Stimulated activated CD8-positive, alpha-beta memory T cell treated with anti-CD3 and anti-CD28 coated beads, Interleukin-15, amount 100 ng/mL, for 1 hour (primary cell): Measurements from ENCODE around the gene DMBT1.

Experiments used
- DNase-seq: peaks from one replicate; pipeline ENCODE4 v3.0.0-alpha.2; 2020; ENCODE audit warnings: low read depth

Gene DMBT1

GRCh38 chr10:122647383-122647968 lies 86.9 kb downstream of the DMBT1 start:
- no peak for DNase-seq

DNA sequence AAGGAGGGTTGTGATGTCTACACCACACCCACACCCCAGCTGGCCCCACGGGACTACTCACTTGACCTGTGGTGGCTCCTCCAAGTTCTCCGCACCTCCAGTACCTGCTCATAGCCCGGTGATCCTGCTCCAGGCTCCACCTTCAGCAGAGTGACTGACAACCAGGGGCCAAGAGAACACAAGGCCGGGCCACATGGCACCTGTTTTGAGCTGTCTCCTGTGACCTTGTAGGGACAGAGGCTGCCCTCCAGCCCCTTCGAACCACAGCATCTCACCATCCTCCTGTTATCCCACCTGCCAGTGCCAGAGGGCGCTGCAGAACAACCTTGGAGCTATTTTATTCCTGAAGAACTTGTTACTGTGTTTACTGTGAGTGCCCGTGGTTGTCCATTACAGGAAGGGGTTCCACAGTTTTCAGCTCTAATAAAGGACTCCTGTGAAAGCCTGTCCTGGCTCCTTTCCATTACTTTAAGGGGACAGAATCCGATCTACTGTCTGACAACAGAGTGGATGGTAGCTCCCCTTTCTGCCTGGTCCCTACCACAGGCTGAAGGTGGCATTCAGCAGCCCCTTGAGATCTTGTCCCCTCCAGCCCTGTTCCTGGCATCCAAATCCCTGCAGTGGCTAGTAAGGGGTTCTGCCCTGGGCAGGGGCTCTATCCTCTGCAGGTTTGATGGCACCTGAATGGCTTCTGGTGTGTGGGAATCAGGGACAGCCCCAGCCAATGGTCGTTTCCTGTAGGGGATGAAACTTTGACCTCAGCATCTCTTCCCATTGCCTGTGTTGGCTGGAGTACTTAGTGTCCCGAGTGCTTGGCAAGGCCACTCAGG lies 88.3 kb downstream of the DMBT1 start:
- no peak for DNase-seq

DNA sequence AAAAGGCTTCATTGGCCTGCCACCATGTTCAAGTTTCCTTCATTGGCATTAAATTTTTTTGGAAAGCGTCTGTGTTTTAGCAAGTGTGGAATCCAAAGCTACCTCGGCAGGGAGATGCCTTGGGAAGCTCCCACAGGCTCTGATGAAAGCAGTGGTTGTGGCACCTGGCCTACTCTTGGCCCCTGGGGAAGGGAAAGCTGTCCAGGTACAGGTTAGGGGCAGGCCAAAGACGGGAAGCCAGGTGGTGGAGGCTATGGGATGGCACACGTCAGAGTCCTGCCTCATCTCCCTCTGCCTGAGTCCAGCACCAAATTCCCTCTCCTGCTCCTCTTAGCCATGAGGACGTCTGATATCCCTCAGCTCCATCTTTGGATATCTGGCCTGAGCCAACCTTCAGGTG lies 89.3 kb downstream of the DMBT1 start:
- no peak for DNase-seq

DNA sequence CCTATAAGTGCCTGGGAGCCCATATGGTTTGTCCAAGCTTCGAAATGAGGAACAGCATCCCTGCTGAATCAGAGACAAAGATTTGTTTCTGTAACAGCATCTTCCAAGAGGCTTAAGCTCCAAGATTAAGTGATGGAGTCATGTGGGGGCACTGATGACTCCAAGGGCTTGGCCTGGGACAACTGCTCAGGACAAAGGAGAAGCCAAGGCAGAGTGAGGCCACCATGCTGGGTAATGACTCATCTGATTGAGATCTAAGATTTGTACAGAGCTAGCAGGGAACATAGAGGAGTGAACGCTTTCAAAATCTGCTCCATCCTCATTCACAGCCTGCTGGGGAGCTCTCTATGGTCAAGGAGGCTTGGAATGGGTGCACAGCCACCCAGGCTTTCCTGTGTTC lies 89.8 kb downstream of the DMBT1 start:
- no peak for DNase-seq

- no peak for DNase-seq
Observed at GRCh38 chr10:122655524-122656307, 95.2 kb downstream of the DMBT1 start.

GRCh38 chr10:122656308-122656705 lies 95.8 kb downstream of the DMBT1 start:
- no peak for DNase-seq

DNA sequence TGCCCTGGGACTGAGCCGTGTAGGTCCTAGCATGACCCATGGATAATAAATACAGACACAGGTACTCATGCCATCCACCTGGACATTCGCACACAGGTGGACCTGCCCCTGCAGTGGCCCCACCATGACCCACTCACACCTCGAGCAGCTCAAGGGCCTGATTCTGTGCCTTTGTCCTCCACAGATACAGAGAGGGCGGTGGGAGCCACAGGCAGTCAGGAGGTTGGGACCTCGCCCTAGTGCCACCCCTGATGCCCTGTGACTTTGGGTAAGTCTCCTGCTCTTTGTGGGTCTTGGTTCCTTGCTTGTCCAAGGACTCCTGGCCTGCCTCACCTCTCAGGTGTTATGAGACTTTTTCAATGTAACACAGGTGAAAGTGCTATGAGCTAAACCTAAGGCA lies 96.2 kb downstream of the DMBT1 start:
- no peak for DNase-seq

DNA sequence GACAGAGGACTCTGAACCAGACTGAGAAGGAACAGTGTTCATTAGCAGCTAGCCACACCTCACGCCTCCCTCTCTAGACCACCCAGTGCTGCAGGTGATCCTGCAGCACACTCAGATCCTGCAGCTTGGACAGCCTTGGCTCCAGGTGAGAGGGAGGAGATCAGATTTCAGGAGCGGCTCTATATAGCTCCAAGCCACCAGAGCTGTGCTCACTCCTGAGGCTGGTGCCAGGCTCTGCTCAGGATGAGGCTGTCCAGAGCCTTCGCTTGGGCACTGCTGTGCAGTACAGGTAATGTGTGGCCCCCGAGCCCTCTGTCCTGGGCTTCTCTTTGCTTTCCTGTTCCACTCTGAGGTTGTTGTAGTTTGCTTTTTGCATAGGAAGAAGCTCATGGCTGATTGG lies 96.7 kb downstream of the DMBT1 start:
- no peak for DNase-seq

GRCh38 chr10:122657729-122658128 lies 97.2 kb downstream of the DMBT1 start:
- DNase-seq = no peak

DNA sequence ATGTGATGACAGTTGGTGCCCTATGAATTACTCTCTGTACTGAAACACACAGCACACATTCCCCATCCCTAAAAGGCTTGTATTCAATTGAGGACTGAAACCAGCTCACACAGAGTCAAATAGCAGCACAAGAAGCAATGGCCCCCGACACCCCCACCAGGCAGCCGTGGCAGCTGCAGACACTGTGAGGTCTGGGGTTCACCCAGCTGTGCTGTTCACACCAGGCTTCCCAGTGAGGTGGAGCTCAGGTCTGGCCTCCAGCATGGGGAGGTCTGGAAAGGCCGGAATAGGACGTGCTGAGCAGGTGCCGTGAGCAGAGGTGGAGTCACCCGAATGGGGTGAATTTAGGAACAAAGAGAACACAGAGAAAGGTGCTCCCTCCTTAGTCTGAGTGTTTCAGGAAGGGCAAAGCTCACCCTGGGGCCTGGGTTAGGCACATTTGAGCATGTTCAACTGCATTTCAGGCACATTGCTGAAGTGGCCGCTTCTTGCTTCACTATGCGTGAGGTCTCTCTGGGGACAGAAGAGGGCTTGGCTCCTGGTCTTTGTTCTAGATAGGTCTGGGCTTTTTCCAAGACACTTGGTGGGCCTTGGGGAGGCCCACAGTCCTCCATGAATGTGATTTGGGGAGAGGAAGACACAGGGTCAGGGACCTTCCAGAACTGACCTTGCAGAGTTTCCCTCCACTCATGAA lies 97.9 kb downstream of the DMBT1 start:
- DNase-seq = no peak

- no peak for DNase-seq
Observed at GRCh38 chr10:122659126-122659525, 98.6 kb downstream of the DMBT1 start.

DNA sequence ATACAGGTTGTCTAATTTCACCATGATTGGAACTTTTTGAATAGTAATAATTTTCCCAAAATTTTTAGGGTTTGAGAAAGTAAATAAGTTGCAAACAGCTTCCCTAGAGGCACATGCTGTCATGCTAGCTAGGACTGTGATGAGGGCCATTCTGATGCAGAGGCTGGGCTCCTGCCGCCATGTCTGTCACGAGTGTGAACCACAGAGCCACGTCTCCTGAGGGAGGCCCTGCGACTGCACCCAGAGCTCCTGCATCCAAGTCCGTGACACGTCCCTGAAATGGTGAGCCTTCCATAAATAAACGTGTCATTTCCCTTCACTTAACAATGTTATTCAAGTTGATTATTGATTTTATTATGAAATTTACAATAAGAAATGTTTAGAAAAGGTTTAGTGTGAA lies 99.1 kb downstream of the DMBT1 start:
- no peak for DNase-seq

GRCh38 chr10:122660696-122661095 lies 100.1 kb downstream of the DMBT1 start:
- DNase-seq = no peak

GRCh38 chr10:122662231-122662630 lies 101.7 kb downstream of the DMBT1 start:
- no peak for DNase-seq

GRCh38 chr10:122663516-122664130 lies 103.1 kb downstream of the DMBT1 start:
- no peak for DNase-seq

- no peak for DNase-seq
Observed at GRCh38 chr10:122664501-122664900, 103.9 kb downstream of the DMBT1 start.

DNA sequence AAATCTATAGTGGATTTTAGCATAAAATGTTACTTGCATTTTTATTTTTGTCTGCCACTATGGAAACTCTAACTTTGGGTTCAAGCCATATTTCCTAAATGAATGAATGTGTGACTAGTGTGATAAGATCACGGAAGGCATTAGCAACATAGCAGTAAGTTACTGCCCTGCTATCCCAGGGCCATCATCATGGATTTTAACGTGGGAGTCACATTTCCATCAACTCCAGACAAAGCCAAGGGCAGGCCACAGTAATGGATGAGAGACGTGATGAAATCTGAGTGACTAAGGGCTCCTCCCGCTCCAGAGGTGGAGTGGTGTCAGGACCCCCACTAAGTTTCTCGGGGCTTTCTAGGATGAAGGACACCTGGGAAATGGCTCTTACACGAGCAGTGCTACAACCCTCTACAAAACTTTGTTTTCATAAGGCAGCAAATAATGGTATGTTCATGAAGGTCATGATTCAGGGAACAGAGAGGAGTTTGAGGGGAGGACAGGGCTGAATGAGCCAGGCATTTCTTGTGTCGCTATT lies 104.8 kb downstream of the DMBT1 start:
- DNase-seq = no peak

GRCh38 chr10:122665946-122666345 lies 105.4 kb downstream of the DMBT1 start:
- DNase-seq = no peak

DNA sequence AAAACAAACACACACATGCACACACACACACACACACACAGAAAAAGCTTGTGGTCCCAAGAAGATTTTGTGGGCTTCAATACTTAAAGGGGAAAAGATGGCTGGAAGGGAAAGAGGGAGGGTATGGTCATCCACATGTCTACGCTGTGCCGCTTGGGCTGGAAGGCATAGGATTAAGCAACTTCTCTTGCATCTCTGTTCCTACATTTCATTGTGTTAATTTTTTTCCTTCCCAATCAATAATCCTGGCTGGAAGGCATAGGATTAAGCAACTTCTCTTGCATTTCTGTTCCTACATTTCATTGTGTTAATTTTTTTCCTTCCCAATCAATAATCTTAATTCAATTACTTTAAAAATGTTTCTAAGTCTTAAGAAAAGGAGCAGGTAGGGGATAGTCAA lies 108.5 kb downstream of the DMBT1 start:
- DNase-seq = no peak

- DNase-seq = no peak
Observed at GRCh38 chr10:122669842-122670241, 109.3 kb downstream of the DMBT1 start.

DNA sequence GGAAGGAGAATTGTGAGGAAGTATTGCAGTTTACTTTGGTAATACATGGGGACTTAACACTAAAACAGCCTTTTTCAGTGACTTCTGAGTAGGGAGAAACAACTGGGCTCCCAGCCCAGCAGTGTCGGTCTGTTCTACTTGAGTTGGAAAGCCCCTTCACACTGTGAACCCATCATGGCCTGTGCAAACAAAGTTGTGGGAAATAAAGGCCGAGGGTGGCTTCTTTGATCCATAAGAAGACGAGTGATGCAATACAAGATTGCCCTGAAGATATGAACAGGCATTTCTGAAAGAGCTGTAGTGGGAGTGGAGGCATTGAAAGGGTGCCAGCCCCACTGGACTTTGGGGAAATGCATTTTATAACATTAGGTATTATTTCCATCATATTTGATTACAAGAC lies 110.8 kb downstream of the DMBT1 start:
- no peak for DNase-seq

DNA sequence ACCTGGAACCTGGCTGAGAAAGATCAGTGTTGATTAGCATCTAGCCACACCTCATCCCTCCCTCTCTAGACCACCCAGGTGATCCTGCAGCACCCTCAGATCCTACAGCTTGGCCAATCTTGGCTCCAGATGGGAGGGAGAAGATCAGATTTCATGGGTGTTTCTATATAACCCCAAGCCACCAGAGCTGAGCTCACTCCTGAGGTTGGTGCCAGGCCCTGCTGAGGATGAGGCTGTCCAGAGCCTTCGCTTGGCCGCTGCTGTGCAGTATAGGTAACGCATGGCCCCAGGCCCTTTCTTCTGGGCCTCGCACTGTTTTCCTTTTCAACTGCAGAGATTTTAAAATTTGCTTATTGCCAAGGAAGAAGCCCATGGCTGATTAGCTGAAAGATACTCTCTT lies 112.1 kb downstream of the DMBT1 start:
- DNase-seq = no peak
